ENCODE data around the gene ETFA. TPM values are rescaled to one million over a fixed set of nuclear protein-coding genes. Genes with fewer than 3 reads are reported as not detected.

Gene ETFA
- total RNA-seq, 1 donor: 70.6 TPM

DNA sequence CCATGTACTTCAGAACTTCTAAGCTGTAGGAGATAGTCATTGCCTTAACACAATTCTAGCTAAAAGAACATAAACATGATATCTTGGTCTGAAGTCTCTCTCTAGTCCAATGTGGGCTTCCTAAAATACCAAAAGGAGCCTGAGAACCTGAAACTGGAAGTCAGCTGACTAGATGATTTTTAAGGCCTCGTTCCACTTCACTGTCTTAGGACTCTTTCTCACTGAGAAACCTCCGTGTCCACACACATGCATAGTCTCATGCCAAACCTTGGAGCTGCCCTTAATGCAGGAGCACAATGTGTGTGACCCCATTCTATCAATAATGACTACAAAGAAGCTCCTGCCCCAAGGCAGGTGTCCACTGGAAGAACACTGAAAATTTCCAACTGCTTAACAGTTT lies 87.7 kb downstream of the ETFA start:
- DNase-seq (ENCODE audit: low read depth in 2 of 3, low spot score in 2 of 3): no peak

DNA sequence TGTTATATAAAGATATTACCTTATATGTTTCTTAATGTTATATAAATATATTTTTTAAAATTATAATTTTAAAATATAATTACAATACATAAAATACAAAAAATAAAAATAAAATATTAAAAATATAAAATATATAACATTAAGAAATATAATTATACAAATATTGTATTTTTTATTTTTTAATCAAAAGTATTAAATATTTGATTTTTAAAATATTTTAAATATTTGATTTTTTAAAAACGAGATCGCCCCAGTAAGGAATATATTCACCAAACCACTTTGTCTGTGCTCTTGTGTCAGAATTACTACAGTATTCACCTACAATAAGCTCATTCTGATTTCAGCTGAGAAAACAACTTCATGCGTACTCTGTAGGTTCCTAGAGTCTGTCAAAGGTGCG lies 89.1 kb downstream of the ETFA start:
- DNase-seq (ENCODE audit: low read depth in 2 of 3, low spot score in 2 of 3): no peak

DNA sequence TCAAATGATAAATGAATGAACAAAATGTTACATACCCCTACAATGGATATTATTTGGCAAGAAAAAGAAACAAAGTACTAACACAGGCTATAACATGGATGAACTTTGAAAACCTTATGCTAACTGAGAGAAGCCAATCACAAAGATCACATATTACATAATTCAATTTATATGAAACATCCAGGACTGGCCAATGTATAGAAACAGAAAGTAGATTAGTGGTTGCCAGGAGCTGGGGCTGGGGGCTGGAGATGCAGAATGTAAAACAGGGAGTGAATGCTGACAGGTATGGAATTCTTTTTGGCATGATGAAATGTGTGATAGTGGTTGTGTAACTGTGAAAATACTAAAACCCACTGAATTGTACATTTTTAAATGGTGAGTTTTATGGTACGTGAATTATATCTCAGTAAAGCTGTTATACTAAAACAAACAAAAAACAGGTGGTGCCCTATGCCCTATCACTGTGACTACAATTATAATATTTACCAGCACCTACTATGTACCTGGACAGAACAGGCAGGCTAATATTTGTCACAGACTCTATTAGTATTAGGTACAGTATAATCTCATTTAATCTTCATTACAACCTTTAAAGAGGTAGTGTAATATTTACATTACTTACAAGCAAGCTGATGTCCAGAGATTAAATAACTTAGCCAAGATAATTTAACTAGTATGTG lies 90.0 kb downstream of the ETFA start:
- DNase-seq (ENCODE audit: low read depth in 2 of 3, low spot score in 2 of 3): no peak

DNA sequence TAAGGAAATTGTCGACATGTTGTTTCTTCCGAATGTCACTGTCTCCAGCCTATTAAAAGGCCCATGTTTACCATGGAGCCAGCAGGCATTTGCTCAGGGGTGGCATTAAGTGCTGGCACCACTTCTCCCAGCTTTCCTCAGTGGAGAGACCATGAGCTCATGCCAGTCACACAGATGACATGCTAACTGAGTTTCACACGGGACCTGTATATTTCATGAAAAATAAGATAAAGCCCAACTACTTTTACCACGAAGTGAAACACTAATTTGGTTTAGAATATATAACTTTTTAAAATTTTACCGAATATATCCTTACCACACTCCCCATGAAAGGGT lies 93.4 kb downstream of the ETFA start:
- no peak for DNase-seq (ENCODE audit: low read depth in 2 of 3, low spot score in 2 of 3)

DNA sequence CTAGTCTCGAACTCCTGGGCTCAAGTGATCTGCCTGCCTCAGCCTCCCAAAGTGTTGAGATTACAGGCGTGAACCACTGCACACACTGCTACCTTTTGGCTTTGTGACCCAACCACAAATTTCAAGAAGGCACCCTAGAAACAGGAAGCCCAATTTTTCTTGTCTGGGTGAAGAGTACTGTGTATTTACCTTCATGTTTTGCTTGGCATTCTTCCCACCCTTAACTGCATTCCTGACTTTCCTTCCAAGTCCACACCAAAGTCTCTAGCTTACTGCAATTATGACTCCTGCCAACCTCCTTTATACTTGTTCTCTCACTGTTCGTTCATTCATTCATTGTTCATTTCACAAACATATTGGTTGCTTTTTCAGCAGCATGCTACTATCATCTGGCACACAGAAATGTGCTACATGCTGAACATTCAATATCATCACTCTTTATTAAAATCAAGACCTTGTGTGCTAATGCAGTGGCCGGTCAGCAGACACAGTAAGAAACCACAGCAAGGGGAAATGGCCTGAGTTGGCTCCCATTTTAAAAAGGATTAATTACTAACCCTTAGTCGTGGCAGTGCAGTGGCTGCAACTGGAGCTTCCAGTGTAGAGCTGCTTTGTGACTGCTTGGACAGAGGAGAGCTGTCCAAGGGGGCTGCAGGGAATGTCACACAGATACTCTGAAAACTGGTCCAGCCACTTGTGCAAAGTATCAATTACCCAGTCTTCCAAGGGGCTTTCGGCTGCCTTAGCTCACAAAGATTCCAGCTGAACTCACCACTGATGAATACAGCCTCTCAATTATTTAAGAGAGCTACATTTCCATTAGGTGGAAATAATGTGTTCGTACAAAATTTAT lies 94.0 kb downstream of the ETFA start:
- DNase-seq (ENCODE audit: low read depth in 2 of 3, low spot score in 2 of 3): no peak

DNA sequence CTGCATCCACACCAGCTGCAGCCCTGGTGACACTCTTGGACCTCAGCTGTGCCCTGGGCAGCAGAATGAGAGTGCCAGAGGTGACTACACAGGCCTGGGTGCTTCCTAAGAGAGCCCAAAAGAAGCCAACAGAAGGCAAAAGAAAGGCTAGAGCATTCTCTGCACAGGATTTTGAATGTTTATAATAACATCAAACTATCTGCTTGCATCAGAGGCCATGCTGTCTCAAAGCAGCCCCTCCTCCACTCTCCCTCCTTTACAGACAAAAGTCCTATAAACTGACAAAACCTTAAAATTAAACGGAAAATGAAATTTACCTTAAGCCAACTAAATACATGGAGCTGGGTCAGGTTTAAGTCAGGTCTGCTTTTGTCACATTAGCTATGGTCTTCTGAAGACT lies 95.6 kb downstream of the ETFA start:
- DNase-seq (ENCODE audit: low read depth in 2 of 3, low spot score in 2 of 3): no peak

DNA sequence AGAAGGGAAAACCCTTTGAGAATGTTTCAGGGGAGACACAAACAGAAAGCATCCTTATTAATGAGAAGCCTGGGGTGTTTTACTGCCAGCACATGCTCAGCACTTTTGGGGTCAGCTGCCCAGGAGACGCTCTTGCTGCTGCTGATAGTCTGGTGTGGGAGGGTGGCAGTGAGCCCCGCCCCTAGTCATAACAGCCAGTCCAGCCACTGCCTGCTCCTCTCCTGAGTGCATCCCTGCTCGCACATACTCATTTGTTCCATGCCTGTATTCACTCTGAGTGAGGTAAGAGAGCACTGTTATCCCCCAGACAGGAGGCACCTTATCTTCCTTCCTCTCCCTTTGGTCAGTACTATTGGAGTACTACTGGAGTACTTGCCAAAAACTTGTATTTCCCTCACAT lies 101.3 kb downstream of the ETFA start:
- DNase-seq (ENCODE audit: low read depth in 2 of 3, low spot score in 2 of 3): no peak

DNA sequence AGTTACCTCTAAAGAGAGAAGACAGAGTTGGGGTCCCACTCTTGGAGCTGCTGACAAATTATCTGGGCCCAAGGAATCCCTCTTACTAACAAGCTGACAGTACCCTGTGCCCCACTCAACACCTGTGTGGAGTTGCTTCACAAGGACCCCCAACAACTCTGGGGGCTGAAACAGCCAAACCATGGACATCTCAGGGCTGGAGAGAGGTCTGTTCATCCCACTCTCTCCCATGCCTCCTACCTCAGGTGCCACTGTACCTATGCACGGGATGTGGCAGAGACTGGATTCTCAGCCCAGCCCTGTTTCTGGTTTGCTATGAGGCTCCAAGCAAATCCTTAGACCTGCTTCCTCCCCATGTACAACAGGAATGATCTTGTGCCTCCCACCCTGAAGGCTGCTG lies 101.7 kb downstream of the ETFA start:
- no peak for DNase-seq (ENCODE audit: low read depth in 2 of 3, low spot score in 2 of 3)

DNA sequence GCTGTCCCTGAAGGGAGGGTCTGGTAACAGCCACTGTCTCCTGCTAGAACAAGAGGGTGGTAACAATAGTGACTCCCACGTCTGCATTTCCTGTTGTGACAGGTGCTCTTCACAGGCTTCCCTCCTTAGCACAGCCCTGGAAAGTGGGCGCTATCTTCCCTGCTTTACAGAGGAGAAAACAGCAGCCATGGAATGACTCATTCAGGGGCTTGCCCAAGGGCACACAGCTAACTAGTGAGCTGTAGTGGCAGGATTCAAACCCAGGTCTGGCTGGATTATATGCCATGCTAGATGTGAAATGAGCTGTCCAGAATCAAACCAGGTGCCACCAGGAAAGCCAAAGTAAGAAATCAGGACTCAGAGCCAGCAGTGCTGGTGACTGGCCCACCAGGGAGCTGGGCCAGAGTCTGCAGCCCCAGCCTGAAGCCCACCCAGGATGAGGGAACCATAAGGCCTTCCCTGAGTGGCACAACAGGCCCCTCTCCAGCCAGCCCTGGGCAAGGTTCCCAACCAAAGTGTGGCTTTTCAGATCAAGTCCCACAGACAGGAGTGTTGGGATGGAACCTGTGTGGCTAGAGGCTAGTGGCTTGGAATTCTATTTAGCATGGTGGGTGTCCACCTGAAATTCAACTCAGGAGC lies 102.4 kb downstream of the ETFA start:
- DNase-seq (ENCODE audit: low read depth in 2 of 3, low spot score in 2 of 3): no peak

DNA sequence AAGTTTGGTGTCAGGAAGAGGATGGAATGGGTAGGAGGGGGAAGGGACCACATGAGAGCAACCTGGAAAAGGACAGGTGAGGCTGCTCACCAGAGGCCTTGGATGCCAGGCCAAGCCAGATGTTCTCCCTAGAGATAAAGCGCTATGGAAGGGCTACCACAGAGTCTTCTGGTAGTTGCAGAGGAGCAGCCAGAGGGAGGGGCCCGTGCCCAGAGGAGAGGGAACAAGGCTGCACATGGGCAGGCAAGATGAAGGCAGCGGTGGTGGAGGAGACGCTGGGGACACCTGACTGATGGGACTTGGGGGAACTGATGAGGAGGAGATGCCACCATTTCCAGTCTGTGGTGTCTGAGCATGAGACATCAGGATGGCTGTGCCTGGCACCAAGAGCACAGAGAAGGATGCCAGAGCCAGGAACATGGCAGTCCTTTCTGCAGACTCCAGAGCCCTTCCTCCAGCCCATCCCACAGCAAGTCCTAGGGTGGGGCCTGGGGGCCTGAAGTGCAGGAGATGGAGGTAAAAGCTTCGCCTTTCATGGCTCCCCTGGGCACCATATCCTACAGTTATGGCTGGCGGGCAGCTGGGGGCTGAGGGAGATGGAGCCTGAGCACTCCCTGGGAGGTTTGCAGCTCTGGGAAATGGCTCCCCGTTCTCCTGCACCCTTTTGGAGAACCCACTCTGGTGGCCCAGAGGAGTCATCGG lies 103.0 kb downstream of the ETFA start:
- no peak for DNase-seq (ENCODE audit: low read depth in 2 of 3, low spot score in 2 of 3)

DNA sequence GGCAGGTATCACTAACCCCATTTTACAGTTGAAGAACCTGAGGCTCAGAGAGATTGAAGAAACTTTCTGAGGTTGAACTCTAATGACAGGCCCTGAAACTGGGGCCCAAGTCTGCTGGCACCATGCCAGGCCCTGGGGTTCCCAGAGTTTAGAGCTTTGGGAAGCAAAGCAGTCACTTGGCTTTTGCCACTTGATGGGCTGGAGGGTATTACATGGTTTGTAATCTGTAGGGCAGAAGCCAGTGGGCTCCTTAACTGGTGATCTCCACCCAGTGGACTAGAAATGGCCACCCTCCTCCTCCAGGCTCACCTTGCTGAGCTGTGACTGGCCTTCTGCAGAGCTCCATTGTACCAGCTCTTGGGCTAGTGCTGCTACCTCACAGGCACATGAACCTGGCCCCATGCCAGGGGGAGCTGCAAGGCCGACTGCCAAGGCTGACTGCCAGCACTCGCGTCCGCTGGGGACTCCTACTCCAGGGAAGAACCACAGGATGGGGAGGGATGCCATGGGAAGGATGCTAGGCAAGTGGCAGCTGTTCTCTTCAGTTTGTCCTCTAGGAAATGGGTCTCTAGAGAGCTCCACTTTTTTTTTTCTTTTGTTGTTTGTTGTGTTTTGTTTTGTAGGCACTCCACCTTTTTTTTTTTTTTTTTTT lies 104.8 kb downstream of the ETFA start:
- peak in 1 of 3 donors; percentile 21 for DNase-seq (ENCODE audit: low read depth in 2 of 3, low spot score in 2 of 3)

DNA sequence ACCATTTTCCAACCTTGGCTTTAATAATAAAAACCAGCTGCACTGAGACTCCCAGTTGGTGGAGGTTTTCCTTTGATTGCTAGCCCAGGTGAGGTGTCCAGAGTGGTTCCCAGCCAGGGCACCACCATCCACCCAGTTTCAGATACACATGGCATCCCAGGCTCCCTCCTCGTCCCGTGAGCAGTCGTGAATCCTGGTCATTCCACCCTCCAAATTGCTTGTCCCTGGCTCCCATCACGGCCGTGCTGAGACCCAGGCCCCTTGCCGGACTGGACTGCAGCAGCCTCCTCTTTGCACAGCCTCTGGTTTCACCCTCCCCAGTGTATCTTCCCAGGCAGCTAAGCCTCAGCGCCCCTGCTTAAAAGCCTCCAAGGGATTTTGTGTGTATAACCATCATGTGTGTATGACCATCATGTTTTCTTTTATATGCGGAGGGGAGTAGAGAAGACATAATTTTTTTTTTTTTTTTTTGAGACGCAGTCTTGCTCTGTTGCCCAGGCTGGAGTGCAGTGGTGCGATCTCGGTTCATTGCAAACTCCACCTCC lies 106.3 kb downstream of the ETFA start:
- DNase-seq (ENCODE audit: low read depth in 2 of 3, low spot score in 2 of 3): no peak

DNA sequence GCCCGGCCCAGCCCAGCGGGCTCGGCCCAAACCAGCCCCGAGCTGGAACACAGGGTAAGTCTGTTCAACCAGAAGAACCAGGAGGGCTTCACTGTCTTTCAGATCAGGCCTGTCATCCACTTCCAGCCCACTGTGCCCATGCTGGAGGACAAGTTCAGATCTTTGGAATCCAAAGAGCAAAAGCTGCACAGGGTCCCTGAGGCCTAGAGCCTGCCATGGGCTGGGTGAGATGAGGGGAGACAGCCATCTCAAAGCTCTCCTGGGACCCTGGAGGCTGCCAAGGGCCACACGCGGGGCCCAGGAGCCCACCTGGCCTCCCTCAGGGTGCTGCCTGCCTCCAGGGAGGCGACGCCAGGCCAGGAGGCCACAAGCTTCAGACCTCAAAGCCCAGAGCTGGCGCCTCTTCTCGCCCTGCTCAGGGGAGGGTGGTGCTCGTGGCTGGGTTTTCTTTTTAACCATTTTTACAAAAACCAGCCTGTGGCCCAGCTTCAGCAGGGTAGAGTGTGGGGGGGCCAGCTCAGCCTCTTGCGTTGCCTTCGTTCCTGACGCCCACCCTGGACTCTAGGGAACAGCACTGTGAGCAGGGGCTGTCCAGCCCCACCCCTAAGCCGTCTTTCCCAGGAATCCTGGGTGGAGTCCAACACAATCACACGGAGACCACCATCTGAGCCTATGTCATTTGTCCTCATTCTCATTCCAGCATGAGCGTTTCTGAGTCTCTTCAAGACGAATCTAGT lies 107.0 kb downstream of the ETFA start:
- no peak for DNase-seq (ENCODE audit: low read depth in 2 of 3, low spot score in 2 of 3)

DNA sequence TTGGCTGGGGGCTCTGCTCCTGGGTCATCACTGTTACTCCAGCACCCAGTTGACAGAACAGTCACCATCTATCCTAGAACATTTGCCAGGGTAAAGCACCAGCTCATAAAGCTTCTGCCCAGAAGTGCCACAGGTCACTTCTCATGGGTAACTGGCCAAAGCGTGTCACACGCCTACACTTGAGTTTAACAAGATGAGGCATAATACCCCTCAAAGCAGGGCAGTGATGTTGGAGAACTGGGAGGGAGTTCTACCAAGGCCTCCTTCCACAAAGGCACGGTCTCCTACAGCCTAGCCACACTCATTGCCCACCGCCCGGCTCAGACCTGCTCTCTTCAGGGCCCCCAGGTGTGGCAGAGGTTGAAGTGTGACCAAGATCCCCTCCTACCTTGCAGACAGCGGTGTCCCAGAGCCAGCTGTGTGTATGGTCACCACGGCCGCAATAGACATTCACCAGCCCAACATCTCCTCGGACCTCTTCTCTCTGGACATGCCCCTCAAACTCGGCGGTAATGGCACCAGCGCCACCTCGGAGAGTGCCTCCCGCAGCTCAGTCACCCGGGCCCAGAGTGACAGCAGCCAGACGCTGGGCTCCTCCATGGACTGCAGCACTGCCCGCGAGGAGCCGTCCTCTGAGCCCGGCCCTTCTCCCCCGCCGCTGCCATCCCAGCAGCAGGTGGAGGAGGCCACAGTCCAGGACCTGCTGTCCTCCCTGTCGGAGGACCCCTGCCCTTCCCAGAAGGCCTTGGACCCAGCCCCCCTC lies 107.7 kb downstream of the ETFA start:
- DNase-seq (ENCODE audit: low read depth in 2 of 3, low spot score in 2 of 3): no peak

DNA sequence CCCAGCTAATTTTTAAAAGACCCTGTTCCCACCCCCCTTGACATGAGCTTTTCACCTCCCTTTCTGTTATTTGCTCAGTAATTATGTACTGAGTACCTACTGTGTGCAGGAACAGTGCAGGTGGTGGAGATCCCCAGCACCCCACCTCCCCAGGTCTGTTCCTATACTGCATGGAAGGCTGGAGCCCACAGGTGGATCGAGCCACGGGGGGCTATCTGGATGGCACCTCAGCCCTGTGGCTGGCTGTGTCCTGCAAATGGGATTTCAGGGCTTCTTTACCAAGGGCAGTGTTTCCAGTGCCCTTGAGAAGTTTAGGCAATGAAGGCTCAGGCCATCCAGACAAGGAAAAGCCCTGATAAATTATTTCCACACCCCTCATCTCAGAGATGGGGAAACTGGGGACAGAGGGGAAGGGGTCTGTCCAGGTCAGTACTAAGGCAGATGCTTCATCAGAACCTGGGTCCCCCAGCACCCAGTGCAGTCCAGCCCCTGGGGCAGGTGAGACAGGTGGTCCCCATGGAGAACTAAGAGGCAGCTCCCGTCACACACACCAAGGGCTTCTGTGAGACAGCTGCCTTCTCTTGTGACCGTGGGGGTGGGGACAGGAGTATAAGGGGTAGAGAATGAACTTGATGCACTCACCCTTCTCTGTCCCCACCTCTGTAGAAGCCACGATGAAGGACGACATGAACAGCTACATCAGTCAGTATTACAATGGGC lies 109.6 kb downstream of the ETFA start:
- no peak for DNase-seq (ENCODE audit: low read depth in 2 of 3, low spot score in 2 of 3)

DNA sequence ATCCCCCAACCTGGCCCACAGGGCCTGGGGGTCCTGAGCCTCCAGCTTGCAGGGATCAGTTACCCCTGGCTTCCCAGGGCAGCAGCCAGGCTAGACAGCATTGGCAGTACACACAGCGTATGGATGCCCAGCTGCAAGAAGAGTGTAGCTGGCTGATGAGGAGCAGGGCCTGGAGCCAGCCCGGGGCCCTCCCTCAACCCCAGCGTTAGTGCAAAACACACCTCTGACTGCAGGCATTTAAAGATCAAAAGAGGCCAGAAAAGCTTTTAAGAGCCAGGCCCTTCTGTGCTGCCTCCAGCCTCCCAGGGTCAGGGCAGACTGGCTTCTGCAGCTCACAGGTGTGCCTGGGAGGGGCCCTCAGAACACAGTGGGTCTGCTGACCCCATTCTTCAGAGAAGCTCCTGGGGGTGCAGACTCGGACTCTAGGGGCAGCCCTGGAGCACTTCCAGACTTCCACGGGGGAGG lies 110.6 kb downstream of the ETFA start:
- no peak for DNase-seq (ENCODE audit: low read depth in 2 of 3, low spot score in 2 of 3)

DNA sequence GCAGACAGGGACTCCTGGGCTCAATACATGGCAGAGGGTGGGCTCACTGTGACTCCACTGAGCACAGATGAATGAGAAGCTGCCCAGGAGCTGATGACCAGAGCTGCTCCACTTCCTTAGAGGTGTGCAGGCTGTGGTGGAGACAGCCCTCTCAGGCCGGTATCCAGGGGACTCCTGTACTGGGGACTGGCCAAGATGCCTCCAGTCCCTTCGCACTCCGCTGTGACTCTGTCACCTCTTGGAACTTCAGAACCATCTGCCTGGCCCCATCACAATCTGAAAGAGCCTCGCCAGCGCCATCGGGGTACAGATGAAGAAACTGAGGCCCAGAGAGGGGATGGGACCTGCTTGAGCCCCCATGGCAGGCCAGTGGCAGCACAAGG lies 111.2 kb downstream of the ETFA start:
- no peak for DNase-seq (ENCODE audit: low read depth in 2 of 3, low spot score in 2 of 3)
